Astrocyte (in vitro differentiated cells and primary cell): Measurements from ENCODE around the gene ENSA.

Experiments
- EZH2 ChIP-seq: IDR thresholded peaks from 2 replicates; pipeline ENCODE4 v1.6.1; 2012; ENCODE audit warnings: mild to moderate bottlenecking, low read length, inconsistent platforms; ENCODE audit not compliant: insufficient read depth
- TF ChIP-seq, protein P1 (sequence below): IDR thresholded peaks from 2 replicates; pipeline ENCODE4 v1.5.1; 2011; ENCODE audit warnings: low read depth, mild to moderate bottlenecking, inconsistent platforms, low read length, moderate library complexity; ENCODE audit not compliant: insufficient read depth

DNA sequence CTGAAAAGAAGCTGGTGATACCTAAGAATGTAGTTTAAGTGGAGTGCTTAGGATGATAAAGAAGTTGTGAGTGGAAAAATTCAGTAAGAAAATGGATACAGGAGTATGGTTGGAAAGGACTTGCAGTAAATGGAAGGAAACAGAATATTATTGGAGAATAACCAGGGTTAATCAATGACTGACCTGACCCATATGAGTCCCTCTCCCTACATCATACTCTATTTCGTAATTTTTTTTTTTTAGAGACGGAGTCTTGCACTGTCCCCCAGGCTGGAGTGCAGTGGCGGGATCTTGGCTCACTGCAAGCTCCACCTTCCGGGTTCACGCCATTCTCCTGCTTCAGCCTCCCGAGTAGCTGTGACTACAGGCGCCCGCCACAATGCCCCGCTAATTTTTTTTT is 33.4 kb upstream of the ENSA start:
- TF ChIP-seq, protein P1, sequence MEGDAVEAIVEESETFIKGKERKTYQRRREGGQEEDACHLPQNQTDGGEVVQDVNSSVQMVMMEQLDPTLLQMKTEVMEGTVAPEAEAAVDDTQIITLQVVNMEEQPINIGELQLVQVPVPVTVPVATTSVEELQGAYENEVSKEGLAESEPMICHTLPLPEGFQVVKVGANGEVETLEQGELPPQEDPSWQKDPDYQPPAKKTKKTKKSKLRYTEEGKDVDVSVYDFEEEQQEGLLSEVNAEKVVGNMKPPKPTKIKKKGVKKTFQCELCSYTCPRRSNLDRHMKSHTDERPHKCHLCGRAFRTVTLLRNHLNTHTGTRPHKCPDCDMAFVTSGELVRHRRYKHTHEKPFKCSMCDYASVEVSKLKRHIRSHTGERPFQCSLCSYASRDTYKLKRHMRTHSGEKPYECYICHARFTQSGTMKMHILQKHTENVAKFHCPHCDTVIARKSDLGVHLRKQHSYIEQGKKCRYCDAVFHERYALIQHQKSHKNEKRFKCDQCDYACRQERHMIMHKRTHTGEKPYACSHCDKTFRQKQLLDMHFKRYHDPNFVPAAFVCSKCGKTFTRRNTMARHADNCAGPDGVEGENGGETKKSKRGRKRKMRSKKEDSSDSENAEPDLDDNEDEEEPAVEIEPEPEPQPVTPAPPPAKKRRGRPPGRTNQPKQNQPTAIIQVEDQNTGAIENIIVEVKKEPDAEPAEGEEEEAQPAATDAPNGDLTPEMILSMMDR, result no peak
- TF ChIP-seq EZH2, result no peak
